Measurements from ENCODE around the gene NKD1. TPM values are rescaled to one million over a fixed set of nuclear protein-coding genes. Genes with fewer than 3 reads are reported as not detected.

Gene NKD1
- total RNA-seq, 2 experiments from 2014 or later, result 0.04 to 0.06 TPM

- TF ChIP-seq EZH2phosphoT487 (IDR thresholded peaks at IDR 0.05; ENCODE audit: borderline replicate concordance, low read depth, low read length) (no peak), CTCF (conservative IDR thresholded peaks at IDR 0.05; ENCODE audit: low read length) (no peak)
- intact Hi-C loops (cut with micrococcal nuclease; ENCODE audit: unreplicated experiment), result no loop called here
- no peak for DNase-seq (ENCODE audit: low spot score)
- ChIA-PET CTCF (ENCODE audit: unreplicated experiment) (interaction anchor here (0.6 kb wide), 1 partner anchor 1079 kb away, joined by 4 read pairs; no protein-coding TSS in a partner anchor), POLR2A (no interaction called here)
- Histone ChIP-seq H3K79me2 (ENCODE audit: insufficient read depth, low read depth, low read length) (no peaks in the 10 kb centered on the region), H3K9me2 (ENCODE audit: insufficient read depth, low read length) (no peaks in the 10 kb centered on the region), H4K20me1 (ENCODE audit: insufficient read depth, low read length) (no peaks in the 10 kb centered on the region), H3K4me2 (ENCODE audit: low read length) (no peak overlapping the region), H3K36me3 (ENCODE audit: insufficient read depth, low read length) (no peaks in the 10 kb centered on the region), H3K4me1 (ENCODE audit: insufficient read depth, low read length, poor library complexity, severe bottlenecking) (no peaks in the 10 kb centered on the region), H2AFZ (ENCODE audit: low read length) (no peak overlapping the region), H3K4me3 (ENCODE audit: low read depth, low read length, poor library complexity, severe bottlenecking) (no peak overlapping the region), H3K27ac (ENCODE audit: low read depth, low read length, poor library complexity, severe bottlenecking) (no peak overlapping the region), H3K9me3 (ENCODE audit: low read length) (no peaks in the 10 kb centered on the region)
- no TSS peak for BruUV-seq (replicated peaks)
Observed at GRCh38 chr16:50607970-50608557, 59.9 kb downstream of the NKD1 start.

GRCh38 chr16:50609049-50609448 is 60.9 kb downstream of the NKD1 start:
- POLR2A ChIA-PET, result interaction anchor here (0.5 kb wide), 1 partner anchor 540 kb away, joined by 3 read pairs; no protein-coding TSS in a partner anchor
- TF ChIP-seq CTCF (conservative IDR thresholded peaks at IDR 0.05; ENCODE audit: low read length) (no peak), EZH2phosphoT487 (IDR thresholded peaks at IDR 0.05; ENCODE audit: borderline replicate concordance, low read depth, low read length) (no peak)
- BruUV-seq (replicated peaks), result no TSS peak
- CTCF ChIA-PET (ENCODE audit: unreplicated experiment), result no interaction called here
- Histone ChIP-seq H3K79me2 (ENCODE audit: insufficient read depth, low read depth, low read length) (no peaks in the 10 kb centered on the region), H2AFZ (ENCODE audit: low read length) (no peak overlapping the region), H3K4me1 (ENCODE audit: insufficient read depth, low read length, poor library complexity, severe bottlenecking) (no peaks in the 10 kb centered on the region), H3K4me2 (ENCODE audit: low read length) (no peak overlapping the region), H3K4me3 (ENCODE audit: low read depth, low read length, poor library complexity, severe bottlenecking) (no peak overlapping the region), H3K36me3 (ENCODE audit: insufficient read depth, low read length) (no peaks in the 10 kb centered on the region), H3K9me2 (ENCODE audit: insufficient read depth, low read length) (no peaks in the 10 kb centered on the region), H3K9me3 (ENCODE audit: low read length) (no peaks in the 10 kb centered on the region), H3K27ac (ENCODE audit: low read depth, low read length, poor library complexity, severe bottlenecking) (no peak overlapping the region), H4K20me1 (ENCODE audit: insufficient read depth, low read length) (no peaks in the 10 kb centered on the region)
- intact Hi-C loops (cut with micrococcal nuclease; ENCODE audit: unreplicated experiment), result no loop called here
- no peak for DNase-seq (ENCODE audit: low spot score)

- H3K36me3 ChIP-seq (ENCODE audit: insufficient read depth, low read length), result no peaks in the 10 kb centered on the region
- H3K9me3 ChIP-seq (ENCODE audit: low read length), result no peaks in the 10 kb centered on the region
- H3K4me1 ChIP-seq (ENCODE audit: insufficient read depth, low read length, poor library complexity, severe bottlenecking), result no peaks in the 10 kb centered on the region
- no peaks in the 10 kb centered on the region for H3K79me2 ChIP-seq (ENCODE audit: insufficient read depth, low read depth, low read length)
- CTCF ChIA-PET (ENCODE audit: unreplicated experiment), result no interaction called here
- no peak overlapping the region for H3K27ac ChIP-seq (ENCODE audit: low read depth, low read length, poor library complexity, severe bottlenecking)
- TF ChIP-seq EZH2phosphoT487 (IDR thresholded peaks at IDR 0.05; ENCODE audit: borderline replicate concordance, low read depth, low read length) (no peak), CTCF (conservative IDR thresholded peaks at IDR 0.05; ENCODE audit: low read length) (no peak)
- H4K20me1 ChIP-seq (ENCODE audit: insufficient read depth, low read length), result no peaks in the 10 kb centered on the region
- no peak overlapping the region for H3K4me3 ChIP-seq (ENCODE audit: low read depth, low read length, poor library complexity, severe bottlenecking)
- H3K4me2 ChIP-seq (ENCODE audit: low read length), result no peak overlapping the region
- H3K9me2 ChIP-seq (ENCODE audit: insufficient read depth, low read length), result no peaks in the 10 kb centered on the region
- BruUV-seq (replicated peaks), result no TSS peak
- H2AFZ ChIP-seq (ENCODE audit: low read length), result no peak overlapping the region
- DNase-seq (ENCODE audit: low spot score), result no peak
- intact Hi-C loops (cut with micrococcal nuclease; ENCODE audit: unreplicated experiment), result no loop called here
- POLR2A ChIA-PET, result interaction anchor here (0.5 kb wide), 1 partner anchor 541 kb away, joined by 3 read pairs; no protein-coding TSS in a partner anchor
Observed at GRCh38 chr16:50609471-50609870, 61.3 kb downstream of the NKD1 start.
